ENCODE results near the gene SPOCK2. TPM values are rescaled to one million over a fixed set of nuclear protein-coding genes. Genes with fewer than 3 reads are reported as not detected.
A peak's percentile ranks its signal among the peaks of the same experiment; 100 is the strongest.

SPOCK2 gene
- total and polyA plus RNA-seq, 4 donors, result 24.1 to 103 (median 60.1) TPM

GRCh38 chr10:72072639-72073038 lies 15.7 kb downstream of the SPOCK2 start:
- no peak overlapping the region for H3K27ac ChIP-seq (ENCODE audit: low read depth in 1 of 2, low read length in 1 of 2)

GRCh38 chr10:72072046-72072445 lies 16.3 kb downstream of the SPOCK2 start:
- H3K27me3 ChIP-seq (ENCODE audit: control insufficient read depth in 3 of 3, insufficient read depth in 3 of 3, low read length in 2 of 3), result no peaks in the 10 kb centered on the region
- H3K4me3 ChIP-seq, result no peak overlapping the region
- no peaks in the 10 kb centered on the region for H3K9me3 ChIP-seq (ENCODE audit: control insufficient read depth in 4 of 4, insufficient read depth in 3 of 4, low read length in 3 of 4)
- WGBS, 2 donors, result 94 to 98% methylated on average over 5 of the region's 5 CpGs
- H3K4me1 ChIP-seq (ENCODE audit: control insufficient read depth in 5 of 5, insufficient read depth in 5 of 5, low read length in 5 of 5), result peaks cover 0 to 14% (median 4%) of the 10 kb centered on the region in 5 donors
- DNase-seq (no peak), ATAC-seq (ENCODE audit: insufficient read depth, low FRiP score) (no peak)
- H3K36me3 ChIP-seq (ENCODE audit: control insufficient read depth in 4 of 4, insufficient read depth in 4 of 4, low read length in 4 of 4), result peaks cover 0 to 7% (median 0%) of the 10 kb centered on the region in 4 donors
- no peak overlapping the region for H3K9ac ChIP-seq (ENCODE audit: insufficient read depth in 1 of 2, low read length in 2 of 2)
- H3K27ac ChIP-seq (ENCODE audit: low read depth in 1 of 2, low read length in 1 of 2), result no peak overlapping the region
- no peak for TF ChIP-seq CTCF (IDR thresholded peaks at IDR 0.05; ENCODE audit: control extremely low read depth, extremely low read depth)

More at GRCh38 chr10:72072639-72073038, 15.7 kb downstream of the SPOCK2 start:
- H3K9ac ChIP-seq (ENCODE audit: insufficient read depth in 1 of 2, low read length in 2 of 2), result no peak overlapping the region
- 96 to 97% methylated on average over 5 of the region's 5 CpGs for WGBS, 2 donors
- ATAC-seq (ENCODE audit: insufficient read depth, low FRiP score), result no peak
- H3K4me1 ChIP-seq (ENCODE audit: control insufficient read depth in 5 of 5, insufficient read depth in 5 of 5, low read length in 5 of 5), result peaks cover 0 to 10% (median 3%) of the 10 kb centered on the region in 5 donors
- no peaks in the 10 kb centered on the region for H3K9me3 ChIP-seq (ENCODE audit: control insufficient read depth in 4 of 4, insufficient read depth in 3 of 4, low read length in 3 of 4)
- no peak overlapping the region for H3K4me3 ChIP-seq
- H3K36me3 ChIP-seq (ENCODE audit: control insufficient read depth in 4 of 4, insufficient read depth in 4 of 4, low read length in 4 of 4), result peaks cover 0 to 7% (median 0%) of the 10 kb centered on the region in 4 donors
- no peak for DNase-seq
- no peaks in the 10 kb centered on the region for H3K27me3 ChIP-seq (ENCODE audit: control insufficient read depth in 3 of 3, insufficient read depth in 3 of 3, low read length in 2 of 3)
- TF ChIP-seq CTCF (IDR thresholded peaks at IDR 0.05; ENCODE audit: control extremely low read depth, extremely low read depth), result no peak

GRCh38 chr10:72069751-72070526 lies 18.4 kb downstream of the SPOCK2 start:
- Histone ChIP-seq H3K4me1 (ENCODE audit: control insufficient read depth in 5 of 5, insufficient read depth in 5 of 5, low read length in 5 of 5) (peaks cover 0 to 25% (median 7%) of the 10 kb centered on the region in 5 donors), H3K9me3 (ENCODE audit: control insufficient read depth in 4 of 4, insufficient read depth in 3 of 4, low read length in 3 of 4) (no peaks in the 10 kb centered on the region), H3K9ac (ENCODE audit: insufficient read depth in 1 of 2, low read length in 2 of 2) (no peak overlapping the region), H3K36me3 (ENCODE audit: control insufficient read depth in 4 of 4, insufficient read depth in 4 of 4, low read length in 4 of 4) (peaks cover 0 to 7% (median 0%) of the 10 kb centered on the region in 4 donors), H3K27ac (ENCODE audit: low read depth in 1 of 2, low read length in 1 of 2) (no peak overlapping the region), H3K27me3 (ENCODE audit: control insufficient read depth in 3 of 3, insufficient read depth in 3 of 3, low read length in 2 of 3) (no peaks in the 10 kb centered on the region), H3K4me3 (no peak overlapping the region)
- DNase-seq, result peak in 1 of 3 donors; percentile 20
- no peak for ATAC-seq (ENCODE audit: insufficient read depth, low FRiP score)
- no peak for TF ChIP-seq CTCF (IDR thresholded peaks at IDR 0.05; ENCODE audit: control extremely low read depth, extremely low read depth)
- 49 to 74% methylated on average over 7 of the region's 7 CpGs for WGBS, 2 donors
